WERI-Rb-1 (cell line): Measurements from ENCODE around the gene CD6.
A peak's percentile ranks its signal among the peaks of the same experiment; 100 is the strongest.
"Not testable (repeated sequence)": the region's sequence is repeated elsewhere in the genome, so short reads cannot be mapped to it uniquely, and the experiment has no call there.

ENCODE experiments used
- DNase-seq: peaks from one replicate; pipeline ENCODE4 v3.0.0-alpha.2; 2020
- H3K27ac ChIP-seq: fragments of 250-450 bp; sonication (Bioruptor Pico); 2 replicates; pipeline ENCODE4 v1.5.1; 2020; ENCODE audit warnings: mild to moderate bottlenecking, moderate library complexity
- H3K27me3 ChIP-seq: fragments of 250-450 bp; sonication (Bioruptor Pico); 2 replicates; pipeline ENCODE4 v1.5.1; 2021; ENCODE audit warnings: mild to moderate bottlenecking, low read depth, moderate library complexity; ENCODE audit not compliant: insufficient read depth, severe bottlenecking
- H3K36me3 ChIP-seq: fragments of 250-450 bp; sonication (Bioruptor Pico); 2 replicates; pipeline ENCODE4 v1.5.1; 2020; ENCODE audit warnings: mild to moderate bottlenecking, moderate library complexity
- H3K4me3 ChIP-seq: 2 replicates; pipeline ENCODE4 v1.5.1; 2011; ENCODE audit warnings: low read depth, mild to moderate bottlenecking, control low read depth, low read length
- H3K9me3 ChIP-seq: fragments of 250-450 bp; sonication (Bioruptor Pico); 2 replicates; pipeline ENCODE4 v1.5.1; 2021; ENCODE audit warnings: mild to moderate bottlenecking, moderate library complexity; ENCODE audit not compliant: severe bottlenecking
- TF ChIP-seq, protein P1 (sequence below): IDR thresholded peaks from 2 replicates; pipeline ENCODE4 v1.5.1; 2011; ENCODE audit warnings: low read depth, mild to moderate bottlenecking, control low read depth, inconsistent platforms, low read length

CD6 gene

DNA sequence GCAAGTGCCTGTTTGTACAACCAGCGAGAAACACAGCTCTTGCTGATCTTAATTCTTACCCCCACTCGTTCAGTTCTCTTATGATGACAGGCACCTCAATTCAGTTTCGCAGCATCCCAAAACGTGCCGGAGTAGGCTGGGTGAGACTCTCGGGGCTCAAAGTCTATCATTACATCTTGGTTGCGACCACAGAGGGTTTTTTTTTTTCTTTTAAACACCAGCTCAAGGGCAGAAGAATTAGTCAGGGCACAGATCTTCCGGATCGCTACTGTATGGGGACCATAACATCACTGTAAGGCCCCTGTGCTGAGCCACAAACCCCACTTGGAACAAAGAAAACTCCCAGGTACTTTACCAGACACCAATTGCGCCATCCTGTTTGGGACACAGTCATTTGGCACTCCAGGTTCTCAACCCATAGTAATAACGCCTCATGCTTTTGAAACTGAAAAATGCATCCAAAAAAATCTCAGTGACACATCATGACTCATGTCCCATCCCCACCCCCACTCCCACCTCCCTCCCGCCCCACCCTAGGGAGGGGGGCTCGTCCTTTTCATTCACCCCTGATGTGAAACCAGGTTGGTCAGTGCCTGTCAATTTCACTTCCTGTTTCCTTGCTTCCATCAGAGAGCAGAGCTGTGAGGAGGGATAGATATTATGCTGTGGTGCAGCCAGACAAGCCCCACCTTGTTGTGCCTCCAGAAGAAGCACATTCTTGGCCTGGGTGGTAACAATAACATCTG lies 89.8 kb downstream of the CD6 start:
- Histone ChIP-seq H3K36me3 (no peaks in the 10 kb centered on the region), H3K4me3 (no peak overlapping the region), H3K27ac (no peak overlapping the region), H3K9me3 (no peaks in the 10 kb centered on the region), H3K27me3 (no peaks in the 10 kb centered on the region)
- no peak for DNase-seq
- TF ChIP-seq, protein P1, sequence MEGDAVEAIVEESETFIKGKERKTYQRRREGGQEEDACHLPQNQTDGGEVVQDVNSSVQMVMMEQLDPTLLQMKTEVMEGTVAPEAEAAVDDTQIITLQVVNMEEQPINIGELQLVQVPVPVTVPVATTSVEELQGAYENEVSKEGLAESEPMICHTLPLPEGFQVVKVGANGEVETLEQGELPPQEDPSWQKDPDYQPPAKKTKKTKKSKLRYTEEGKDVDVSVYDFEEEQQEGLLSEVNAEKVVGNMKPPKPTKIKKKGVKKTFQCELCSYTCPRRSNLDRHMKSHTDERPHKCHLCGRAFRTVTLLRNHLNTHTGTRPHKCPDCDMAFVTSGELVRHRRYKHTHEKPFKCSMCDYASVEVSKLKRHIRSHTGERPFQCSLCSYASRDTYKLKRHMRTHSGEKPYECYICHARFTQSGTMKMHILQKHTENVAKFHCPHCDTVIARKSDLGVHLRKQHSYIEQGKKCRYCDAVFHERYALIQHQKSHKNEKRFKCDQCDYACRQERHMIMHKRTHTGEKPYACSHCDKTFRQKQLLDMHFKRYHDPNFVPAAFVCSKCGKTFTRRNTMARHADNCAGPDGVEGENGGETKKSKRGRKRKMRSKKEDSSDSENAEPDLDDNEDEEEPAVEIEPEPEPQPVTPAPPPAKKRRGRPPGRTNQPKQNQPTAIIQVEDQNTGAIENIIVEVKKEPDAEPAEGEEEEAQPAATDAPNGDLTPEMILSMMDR: no peak

DNA sequence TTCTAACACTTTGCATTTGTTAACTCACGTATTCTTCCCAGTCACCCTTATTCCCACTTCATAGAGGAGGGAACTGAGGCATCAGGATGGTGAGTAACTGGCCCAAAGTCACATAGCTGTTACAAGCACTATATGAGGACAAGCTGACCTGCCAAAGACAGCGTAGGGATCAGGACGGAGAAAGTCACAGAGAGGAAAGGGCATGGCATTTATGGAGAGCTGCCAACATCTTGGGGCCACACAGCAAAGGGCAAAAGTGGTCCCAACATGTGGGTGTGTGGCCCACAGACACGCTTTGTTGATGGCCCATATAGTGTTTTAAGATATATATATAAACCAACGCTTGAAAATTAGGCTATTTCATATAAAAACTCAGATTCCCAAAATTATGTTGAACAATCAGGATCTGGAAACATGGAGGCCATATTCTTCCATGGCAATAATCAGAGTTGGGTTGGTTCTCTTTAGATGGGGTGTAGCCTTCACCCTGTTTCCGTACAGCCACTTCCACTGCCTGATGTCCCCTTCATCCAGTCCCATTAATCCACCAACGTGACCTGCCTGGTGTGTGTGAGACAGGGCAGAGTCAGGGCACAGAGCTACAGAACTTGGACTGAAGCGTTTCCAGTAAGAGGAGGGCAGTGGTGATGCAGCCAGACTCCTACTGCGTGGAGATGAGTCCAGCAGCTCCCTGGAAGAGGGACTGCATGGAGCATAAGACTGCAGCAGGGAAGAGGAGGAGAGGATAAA lies 90.9 kb downstream of the CD6 start:
- Histone ChIP-seq H3K9me3 (no peaks in the 10 kb centered on the region), H3K4me3 (no peak overlapping the region), H3K27ac (no peak overlapping the region), H3K27me3 (no peaks in the 10 kb centered on the region), H3K36me3 (no peaks in the 10 kb centered on the region)
- TF ChIP-seq, protein P1: no peak
- DNase-seq: no peak

DNA sequence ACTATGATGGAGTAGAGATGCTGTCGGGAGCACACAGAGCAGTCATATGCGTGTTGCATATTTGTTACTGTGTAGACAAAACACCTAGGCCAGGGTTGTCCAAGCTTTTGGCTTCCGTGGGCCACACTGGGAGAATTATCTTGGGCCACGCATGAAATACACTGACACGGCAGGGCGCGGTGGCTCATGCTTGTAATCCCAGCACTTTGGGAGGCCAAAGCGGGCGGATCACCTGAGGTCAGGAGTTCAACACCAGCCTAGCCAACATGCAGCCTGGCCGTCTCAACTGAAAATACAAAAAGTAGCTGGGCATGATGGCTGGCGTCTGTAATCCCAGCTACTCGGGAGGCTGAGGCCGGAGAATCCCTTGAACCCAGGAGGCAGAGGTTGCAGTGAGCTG lies 93.8 kb downstream of the CD6 start:
- not testable (repeated sequence) for H3K4me3 ChIP-seq, H3K36me3 ChIP-seq, H3K27ac ChIP-seq, H3K27me3 ChIP-seq, H3K9me3 ChIP-seq, DNase-seq

DNA sequence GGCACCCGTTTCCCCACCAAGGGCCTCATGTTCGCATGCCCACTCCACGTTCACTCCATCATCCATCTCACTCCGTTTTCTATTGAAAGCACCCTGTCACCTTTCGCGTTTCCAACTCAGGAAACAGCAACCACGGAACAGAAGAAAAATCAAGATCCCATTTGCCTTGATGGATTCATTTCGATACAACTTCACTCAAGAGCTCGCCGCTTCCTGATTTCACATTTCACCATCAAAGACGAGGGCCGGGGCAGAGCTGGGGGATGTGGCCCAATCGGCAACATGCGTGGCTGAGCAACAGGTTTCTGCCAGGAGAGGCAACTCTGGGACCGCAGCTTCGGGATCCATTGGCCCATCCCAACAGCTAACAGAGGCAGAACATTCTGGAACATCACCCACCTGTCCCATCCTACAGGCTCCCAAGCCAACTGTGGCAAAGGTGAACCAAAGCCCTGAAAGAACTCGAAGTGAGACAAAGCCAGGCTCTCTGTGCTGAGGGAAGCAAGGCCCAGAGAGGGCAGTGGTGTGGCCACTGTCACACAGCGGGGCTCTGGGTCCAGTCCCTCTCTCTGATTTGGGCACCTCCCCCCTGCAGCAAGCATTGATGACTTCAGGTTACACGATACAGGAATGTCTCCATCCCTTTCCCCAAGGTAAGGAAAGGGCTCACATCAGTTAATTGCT lies 94.6 kb downstream of the CD6 start:
- no peaks in the 10 kb centered on the region for H3K9me3 ChIP-seq
- no peaks in the 10 kb centered on the region for H3K36me3 ChIP-seq
- H3K27ac ChIP-seq: peak overlapping the region; percentile 81; the same call in 1 of the 2 replicates
- no peak for DNase-seq
- no peaks in the 10 kb centered on the region for H3K27me3 ChIP-seq
- no peak overlapping the region for H3K4me3 ChIP-seq
- TF ChIP-seq, protein P1: no peak

DNA sequence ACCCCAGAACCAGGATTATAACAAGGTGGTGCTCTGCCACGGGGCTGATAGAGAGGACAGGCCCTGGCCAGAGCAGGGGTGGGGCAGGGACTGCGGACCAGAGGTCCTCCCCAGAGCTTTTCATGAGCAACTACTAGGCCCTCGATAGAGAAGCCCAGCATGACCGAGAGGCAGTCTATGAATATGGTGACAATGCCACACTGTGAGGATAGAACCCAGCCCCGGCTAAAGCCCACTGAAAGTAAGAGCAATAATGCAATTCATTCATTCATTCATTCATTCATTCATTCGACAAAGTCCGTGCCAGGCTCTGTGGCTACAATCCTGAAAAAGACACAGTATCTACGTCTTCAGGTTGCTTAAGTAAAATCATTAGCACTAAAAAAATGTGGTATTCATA lies 95.2 kb downstream of the CD6 start:
- Histone ChIP-seq H3K27ac (peak overlapping the region; percentile 81), H3K9me3 (no peaks in the 10 kb centered on the region), H3K27me3 (no peaks in the 10 kb centered on the region), H3K4me3 (no peak overlapping the region), H3K36me3 (no peaks in the 10 kb centered on the region)
- DNase-seq: no peak
- TF ChIP-seq, protein P1: no peak
